K562 (cell line): ENCODE results near the gene MCL1. TPM values are rescaled to one million over a fixed set of nuclear protein-coding genes. Genes with fewer than 3 reads are reported as not detected.

Source experiments
- CSDE1 ChIP-seq, 2 experiments: fragments of 450-650 bp; IDR thresholded peaks; 2 replicates each; pipeline ENCODE4 v1.6.1; 2016; ENCODE audit warnings: mild to moderate bottlenecking in 1 of 2
- ESRRA ChIP-seq: fragments of 450-650 bp; IDR thresholded peaks from 2 replicates; pipeline ENCODE4 v1.6.1; 2014; ENCODE audit warnings: low read depth, mild to moderate bottlenecking, moderate library complexity, borderline replicate concordance
- FOS ChIP-seq: IDR thresholded peaks from 3 replicates; pipeline ENCODE4 v1.6.1; 2011; ENCODE audit not compliant: insufficient read length; ENCODE audit errors: extremely low read depth
- FOSL1 ChIP-seq: fragments of 200-800 bp; sonication (Bioruptor generic); conservative IDR thresholded peaks from 2 replicates; pipeline ENCODE4 v1.6.1; 2016; ENCODE audit warnings: missing genetic modification characterization, missing compliant biosample characterization
- HMG20A ChIP-seq: fragments of 450-650 bp; formaldehyde crosslinking; conservative IDR thresholded peaks from 2 replicates; pipeline ENCODE4 v1.4.0; 2020; ENCODE audit warnings: mild to moderate bottlenecking, mixed read lengths
- KLF1 ChIP-seq: fragments of 450-650 bp; IDR thresholded peaks from 2 replicates; pipeline ENCODE4 v1.6.1; 2016; ENCODE audit warnings: missing genetic modification characterization, missing compliant biosample characterization
- NCOR1 ChIP-seq: fragments of 450-650 bp; IDR thresholded peaks from 2 replicates; pipeline ENCODE4 v1.6.1; 2016; ENCODE audit warnings: mild to moderate bottlenecking, moderate library complexity
- NRF1 ChIP-seq, 2 experiments: fragments of 450-650 bp; IDR thresholded peaks in 1 of 2; conservative IDR thresholded peaks in 1 of 2; 2 replicates each; pipeline ENCODE4 v1.6.1; 2014; ENCODE audit warnings: mild to moderate bottlenecking in 2 of 2
- TCF7 ChIP-seq: sonication (generic); IDR thresholded peaks from 2 replicates; pipeline ENCODE4 v1.6.1; 2016; ENCODE audit warnings: antibody characterized with exemption, borderline replicate concordance
- TEAD2 ChIP-seq: fragments of 450-650 bp; IDR thresholded peaks from 2 replicates; pipeline ENCODE4 v1.6.1; 2016; ENCODE audit warnings: missing genetic modification characterization, control low read depth, missing compliant biosample characterization
- TRIM24 ChIP-seq, 2 experiments: fragments of 450-650 bp; IDR thresholded peaks; 2 replicates each; pipeline ENCODE4 v1.6.1; 2016
- WHSC1 ChIP-seq: IDR thresholded peaks from one replicate; pipeline ENCODE4 v1.6.1; 2012; ENCODE audit warnings: low read length, control low read depth, inconsistent platforms
- ZBTB17 ChIP-seq: fragments of 450-650 bp; formaldehyde crosslinking; IDR thresholded peaks from 2 replicates; pipeline ENCODE4 v1.4.0; 2020; ENCODE audit warnings: mild to moderate bottlenecking
- ZNF507 ChIP-seq: conservative IDR thresholded peaks from 2 replicates; pipeline ENCODE4 v1.6.1; 2017; ENCODE audit warnings: missing genetic modification characterization, missing compliant biosample characterization
- ZNF551 ChIP-seq: fragments of 250-450 bp; sonication (Bioruptor Pico); IDR thresholded peaks from 2 replicates; pipeline ENCODE4 v1.5.0; 2021; ENCODE audit warnings: mild to moderate bottlenecking, moderate library complexity
- ZNF707 ChIP-seq: fragments of 250-450 bp; sonication (Bioruptor Pico); conservative IDR thresholded peaks from 2 replicates; pipeline ENCODE4 v1.8.0; 2022; ENCODE audit warnings: inconsistent platforms, mild to moderate bottlenecking, moderate library complexity
- polyA plus RNA-seq, 8 experiments: library from polyadenylated mRNA; depleted of rRNA in 4 of 8; stranded (reverse) in 5 of 8; unstranded in 3 of 8; fragments of >200 nt; fragmentation: Nextera tagmentation in 2 of 8; fragmentation: Illumina TruSeq in 1 of 8; extraction: Ambion mirVana in 2 of 8; extraction: Trizol in 1 of 8; gene quantifications; 2 replicates each; pipeline versions ENCODE4 v1.2.1 to v1.2.3, GENCODE V29; 2011 to 2014; ENCODE audit warnings: inconsistent platforms in 1 of 8, missing spikeins in 1 of 8
- total RNA-seq, 7 experiments: library from RNA; depleted of rRNA in 6 of 7; stranded (reverse); fragments of >200 nt in 6 of 7; fragmentation: Illumina TruSeq in 2 of 7; extraction: Trizol in 2 of 7; gene quantifications; 2 replicates each; pipeline versions ENCODE4 v1.2.1 to v1.2.3, GENCODE V29; 2011 to 2021; ENCODE audit warnings: low replicate concordance in 1 of 7
- TF ChIP-seq, protein P1 (sequence below): fragments of 250-450 bp; sonication (Bioruptor Pico); IDR thresholded peaks from 2 replicates; pipeline ENCODE4 v1.5.0; 2020; ENCODE audit warnings: mild to moderate bottlenecking
- TF ChIP-seq, protein P2 (sequence below), 2 experiments: fragments of 450-650 bp; IDR thresholded peaks; 2 replicates each; pipeline ENCODE4 v1.6.1; 2016
- TF ChIP-seq, protein P3 (sequence below): fragments of 250-450 bp; sonication (Bioruptor Pico); IDR thresholded peaks from 2 replicates; pipeline ENCODE4 v1.9.0; 2021; ENCODE audit warnings: mild to moderate bottlenecking, inconsistent platforms
- TF ChIP-seq, protein P4 (sequence below): fragments of 250-450 bp; sonication (Bioruptor Pico); IDR thresholded peaks from 2 replicates; pipeline ENCODE4 v1.8.0; 2022; ENCODE audit warnings: inconsistent platforms

The MCL1 gene
- total and polyA plus RNA-seq, 9 of the 15 experiments (the other 6 are each of a cell fraction or from before 2014, with no cell fraction given) = 27.1 to 224 (median 138) TPM

DNA sequence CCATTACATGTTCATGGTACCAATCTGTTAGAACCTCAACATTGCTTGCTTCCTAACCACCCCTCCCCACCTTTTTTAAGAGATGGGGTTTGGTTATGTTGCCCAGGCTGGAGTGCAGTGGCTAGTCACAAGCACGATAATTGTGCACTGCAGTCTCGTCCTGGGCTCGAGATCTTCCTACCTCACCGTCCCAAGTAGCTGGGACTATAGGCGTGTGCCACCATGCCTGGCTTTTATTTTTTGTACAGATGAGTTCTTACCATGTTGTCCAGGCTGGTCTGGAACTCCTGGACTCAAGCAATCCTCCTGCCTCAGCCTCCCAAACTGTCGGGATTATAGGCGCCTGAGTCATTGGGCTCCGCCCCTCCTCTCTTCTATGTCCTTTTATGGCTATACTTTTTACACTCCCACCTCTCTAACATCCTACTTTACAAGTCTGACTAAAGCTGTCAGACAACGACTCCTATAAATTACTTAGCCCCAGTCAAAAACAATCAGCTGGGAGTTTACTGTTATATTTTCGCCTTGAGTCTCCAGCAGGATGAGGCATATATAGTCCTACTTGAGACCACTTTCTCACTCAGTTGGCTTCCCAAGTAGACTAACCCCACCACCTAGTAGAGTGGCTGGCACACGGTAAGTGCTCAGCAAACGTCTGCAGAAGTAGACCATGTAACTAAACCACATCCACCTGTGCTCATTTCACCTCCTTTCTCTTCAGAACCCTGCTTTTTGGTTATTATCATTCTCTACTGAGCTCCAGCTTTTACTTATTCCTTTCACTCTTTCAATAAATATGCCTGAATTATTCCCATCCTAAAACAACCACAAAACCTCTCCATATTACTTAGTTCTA is 36.2 kb upstream of the MCL1 start (continued):
- TF ChIP-seq, protein P1, sequence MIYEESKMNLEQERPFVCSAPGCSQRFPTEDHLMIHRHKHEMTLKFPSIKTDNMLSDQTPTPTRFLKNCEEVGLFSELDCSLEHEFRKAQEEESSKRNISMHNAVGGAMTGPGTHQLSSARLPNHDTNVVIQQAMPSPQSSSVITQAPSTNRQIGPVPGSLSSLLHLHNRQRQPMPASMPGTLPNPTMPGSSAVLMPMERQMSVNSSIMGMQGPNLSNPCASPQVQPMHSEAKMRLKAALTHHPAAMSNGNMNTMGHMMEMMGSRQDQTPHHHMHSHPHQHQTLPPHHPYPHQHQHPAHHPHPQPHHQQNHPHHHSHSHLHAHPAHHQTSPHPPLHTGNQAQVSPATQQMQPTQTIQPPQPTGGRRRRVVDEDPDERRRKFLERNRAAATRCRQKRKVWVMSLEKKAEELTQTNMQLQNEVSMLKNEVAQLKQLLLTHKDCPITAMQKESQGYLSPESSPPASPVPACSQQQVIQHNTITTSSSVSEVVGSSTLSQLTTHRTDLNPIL = no peak
- TF ChIP-seq FOS (no peak), WHSC1 (no peak), FOSL1 (tag) (peak; percentile 90), ESRRA (no peak), ZBTB17 (peak; percentile 83), KLF1 (tag) (0 out of 2 replicates have a peak, but pooled peaks have one; percentile 22), NCOR1 (no peak), CSDE1 (IDR thresholded peaks at IDR 0.05) (no peak), ZNF507 (tag) (no peak), ZNF707 (no peak), NRF1 (conservative IDR thresholded peaks at IDR 0.05 in 1 of 2, IDR thresholded peaks at IDR 0.05 in 1 of 2) (peak in 1 of 2 experiments; percentile 37; a peak in 2 of 4 replicates), HMG20A (no peak), ZNF551 (CRISPR knock-in tag) (no peak), TEAD2 (tag) (no peak), TCF7 (no peak), TRIM24 (IDR thresholded peaks at IDR 0.05) (no peak)
- TF ChIP-seq, protein P2, sequence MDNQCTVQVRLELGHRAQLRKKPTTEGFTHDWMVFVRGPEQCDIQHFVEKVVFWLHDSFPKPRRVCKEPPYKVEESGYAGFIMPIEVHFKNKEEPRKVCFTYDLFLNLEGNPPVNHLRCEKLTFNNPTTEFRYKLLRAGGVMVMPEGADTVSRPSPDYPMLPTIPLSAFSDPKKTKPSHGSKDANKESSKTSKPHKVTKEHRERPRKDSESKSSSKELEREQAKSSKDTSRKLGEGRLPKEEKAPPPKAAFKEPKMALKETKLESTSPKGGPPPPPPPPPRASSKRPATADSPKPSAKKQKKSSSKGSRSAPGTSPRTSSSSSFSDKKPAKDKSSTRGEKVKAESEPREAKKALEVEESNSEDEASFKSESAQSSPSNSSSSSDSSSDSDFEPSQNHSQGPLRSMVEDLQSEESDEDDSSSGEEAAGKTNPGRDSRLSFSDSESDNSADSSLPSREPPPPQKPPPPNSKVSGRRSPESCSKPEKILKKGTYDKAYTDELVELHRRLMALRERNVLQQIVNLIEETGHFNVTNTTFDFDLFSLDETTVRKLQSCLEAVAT (IDR thresholded peaks at IDR 0.05) = no peak
- TF ChIP-seq, protein P3, sequence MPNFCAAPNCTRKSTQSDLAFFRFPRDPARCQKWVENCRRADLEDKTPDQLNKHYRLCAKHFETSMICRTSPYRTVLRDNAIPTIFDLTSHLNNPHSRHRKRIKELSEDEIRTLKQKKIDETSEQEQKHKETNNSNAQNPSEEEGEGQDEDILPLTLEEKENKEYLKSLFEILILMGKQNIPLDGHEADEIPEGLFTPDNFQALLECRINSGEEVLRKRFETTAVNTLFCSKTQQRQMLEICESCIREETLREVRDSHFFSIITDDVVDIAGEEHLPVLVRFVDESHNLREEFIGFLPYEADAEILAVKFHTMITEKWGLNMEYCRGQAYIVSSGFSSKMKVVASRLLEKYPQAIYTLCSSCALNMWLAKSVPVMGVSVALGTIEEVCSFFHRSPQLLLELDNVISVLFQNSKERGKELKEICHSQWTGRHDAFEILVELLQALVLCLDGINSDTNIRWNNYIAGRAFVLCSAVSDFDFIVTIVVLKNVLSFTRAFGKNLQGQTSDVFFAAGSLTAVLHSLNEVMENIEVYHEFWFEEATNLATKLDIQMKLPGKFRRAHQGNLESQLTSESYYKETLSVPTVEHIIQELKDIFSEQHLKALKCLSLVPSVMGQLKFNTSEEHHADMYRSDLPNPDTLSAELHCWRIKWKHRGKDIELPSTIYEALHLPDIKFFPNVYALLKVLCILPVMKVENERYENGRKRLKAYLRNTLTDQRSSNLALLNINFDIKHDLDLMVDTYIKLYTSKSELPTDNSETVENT (CRISPR knock-in tag) = no peak
- TF ChIP-seq, protein P4, sequence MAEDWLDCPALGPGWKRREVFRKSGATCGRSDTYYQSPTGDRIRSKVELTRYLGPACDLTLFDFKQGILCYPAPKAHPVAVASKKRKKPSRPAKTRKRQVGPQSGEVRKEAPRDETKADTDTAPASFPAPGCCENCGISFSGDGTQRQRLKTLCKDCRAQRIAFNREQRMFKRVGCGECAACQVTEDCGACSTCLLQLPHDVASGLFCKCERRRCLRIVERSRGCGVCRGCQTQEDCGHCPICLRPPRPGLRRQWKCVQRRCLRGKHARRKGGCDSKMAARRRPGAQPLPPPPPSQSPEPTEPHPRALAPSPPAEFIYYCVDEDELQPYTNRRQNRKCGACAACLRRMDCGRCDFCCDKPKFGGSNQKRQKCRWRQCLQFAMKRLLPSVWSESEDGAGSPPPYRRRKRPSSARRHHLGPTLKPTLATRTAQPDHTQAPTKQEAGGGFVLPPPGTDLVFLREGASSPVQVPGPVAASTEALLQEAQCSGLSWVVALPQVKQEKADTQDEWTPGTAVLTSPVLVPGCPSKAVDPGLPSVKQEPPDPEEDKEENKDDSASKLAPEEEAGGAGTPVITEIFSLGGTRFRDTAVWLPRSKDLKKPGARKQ = 0 out of 2 replicates have a peak, but pooled peaks have one; percentile 52
